Skeletal muscle cell (primary cell): ENCODE data around the gene DNAJA4.

Source experiments
- DNase-seq: peaks from one replicate; pipeline ENCODE4 v3.0.0-alpha.2; 2010; ENCODE audit warnings: low read depth
- H3K4me3 ChIP-seq: 2 replicates; pipeline ENCODE4 v1.5.1; 2011; ENCODE audit warnings: low read depth, mild to moderate bottlenecking, control low read depth, low read length, moderate library complexity

The DNAJA4 gene

GRCh38 chr15:78264304-78265136 is at the start of gene DNAJA4:
TSS of gene DNAJA4 (plus strand) at chr15:78264562. CDS start at chr15:78264764, 202 bp downstream.
- H3K4me3 ChIP-seq, result peak within 1 kb of the TSS; percentile 47
- DNase-seq, result no peak

- no peak for DNase-seq
- no peak overlapping the region for H3K4me3 ChIP-seq
Observed at GRCh38 chr15:78216276-78217104, 47.9 kb upstream of the DNAJA4 start.

GRCh38 chr15:78220713-78221112 is 43.6 kb upstream of the DNAJA4 start:
- H3K4me3 ChIP-seq, result no peak overlapping the region
- DNase-seq, result no peak

- H3K4me3 ChIP-seq, result no peak overlapping the region
- DNase-seq, result no peak
Observed at GRCh38 chr15:78222745-78223395, 41.5 kb upstream of the DNAJA4 start.

GRCh38 chr15:78223396-78224022 is 40.9 kb upstream of the DNAJA4 start:
- no peak overlapping the region for H3K4me3 ChIP-seq
- no peak for DNase-seq

- DNase-seq, result no peak
- H3K4me3 ChIP-seq, result no peak overlapping the region
Observed at GRCh38 chr15:78224023-78224411, 40.3 kb upstream of the DNAJA4 start.

GRCh38 chr15:78225783-78226541 is 38.4 kb upstream of the DNAJA4 start:
- peak; percentile 8 for DNase-seq
- no peak overlapping the region for H3K4me3 ChIP-seq

- H3K4me3 ChIP-seq, result no peak overlapping the region
- DNase-seq, result no peak
Observed at GRCh38 chr15:78228356-78228996, 35.9 kb upstream of the DNAJA4 start.

GRCh38 chr15:78229431-78230406 is 34.6 kb upstream of the DNAJA4 start:
- no peak overlapping the region for H3K4me3 ChIP-seq
- DNase-seq, result no peak

- DNase-seq, result no peak
Observed at GRCh38 chr15:78232951-78233350, 31.4 kb upstream of the DNAJA4 start.

GRCh38 chr15:78233496-78233895 is 30.9 kb upstream of the DNAJA4 start:
- DNase-seq, result no peak
- no peak overlapping the region for H3K4me3 ChIP-seq

More at GRCh38 chr15:78232951-78233350, 31.4 kb upstream of the DNAJA4 start:
- no peak overlapping the region for H3K4me3 ChIP-seq

- no peak for DNase-seq
- no peak within 1 kb of the TSS for H3K4me3 ChIP-seq
Observed at GRCh38 chr15:78234515-78235040, 29.8 kb upstream of the DNAJA4 start, which contains the start of gene ACSBG1. TSS of gene ACSBG1 (minus strand) at chr15:78234565. CDS start at chr15:78234501, 64 bp downstream.

GRCh38 chr15:78236491-78236890 is 27.9 kb upstream of the DNAJA4 start:
- no peak overlapping the region for H3K4me3 ChIP-seq
- DNase-seq, result no peak

GRCh38 chr15:78237146-78237545 is 27.2 kb upstream of the DNAJA4 start:
- H3K4me3 ChIP-seq, result no peak overlapping the region
- no peak for DNase-seq

- H3K4me3 ChIP-seq, result no peak overlapping the region
- no peak for DNase-seq
Observed at GRCh38 chr15:78239811-78240210, 24.6 kb upstream of the DNAJA4 start.

- peak; percentile 22 for DNase-seq
- no peak overlapping the region for H3K4me3 ChIP-seq
Observed at GRCh38 chr15:78241017-78241416, 23.3 kb upstream of the DNAJA4 start.

GRCh38 chr15:78242128-78242527 is 22.2 kb upstream of the DNAJA4 start:
- DNase-seq, result no peak
- no peak overlapping the region for H3K4me3 ChIP-seq
